SK-N-SH (cell line): ENCODE results near the gene SLC45A3. TPM values are rescaled to one million over a fixed set of nuclear protein-coding genes. Genes with fewer than 3 reads are reported as not detected.

ENCODE experiments used
- CTCF ChIA-PET: fragments of 300-600, 350-600 bp; formaldehyde crosslinking; extraction: SDS; loops from one replicate; lab custom pipeline; 2021; lab: Yijun Ruan, JAX
- POLR2A ChIA-PET: fragments of 350-600 bp; sonication (Branson Sonifier 250); formaldehyde crosslinking; extraction: SDS; loops from one replicate; lab custom pipeline; 2020; ENCODE audit warnings: antibody characterized with exemption, inconsistent platforms; lab: Yijun Ruan, JAX
- DNase-seq: peaks from one replicate; pipeline ENCODE4 v3.0.0; 2012
- H2AFZ ChIP-seq: fragments of 200-600 bp; sonication (generic); 2 replicates; pipeline ENCODE4 v1.8.1; 2016; ENCODE audit warnings: antibody characterized with exemption, mild to moderate bottlenecking, low read depth
- H3F3A ChIP-seq: fragments of 200-600 bp; sonication (generic); replicated peaks from 2 replicates; pipeline ENCODE3; 2016; ENCODE audit warnings: antibody characterized with exemption, mild to moderate bottlenecking; ENCODE audit not compliant: insufficient read depth
- H3K27ac ChIP-seq, 2 experiments: fragments of 200-500 bp in 1 of 2; fragments of 200-600 bp in 1 of 2; sonication (Bioruptor generic) in 1 of 2; sonication (generic), shearing (Covaris generic) in 1 of 2; 2 replicates each; pipeline versions ENCODE4 v1.5.1 to v1.6.1; 2014 to 2016; ENCODE audit warnings: low read depth in 2 of 2, inconsistent platforms in 1 of 2, low read length in 1 of 2, mild to moderate bottlenecking in 1 of 2, mixed read lengths in 1 of 2
- H3K27me3 ChIP-seq: fragments of 200-600 bp; sonication (generic), shearing (Covaris generic); 2 replicates; pipeline ENCODE4 v1.6.1; 2016; ENCODE audit warnings: mixed run types; ENCODE audit not compliant: insufficient read depth
- H3K36me3 ChIP-seq, 2 experiments: fragments of 200-500 bp in 1 of 2; fragments of 200-600 bp in 1 of 2; sonication (Bioruptor generic) in 1 of 2; sonication (generic) in 1 of 2; replicated peaks in 1 of 2; 2 replicates each; pipeline versions ENCODE3 to v1.5.1; 2014 to 2016; ENCODE audit warnings: low read length in 1 of 2, mild to moderate bottlenecking in 1 of 2; ENCODE audit not compliant: insufficient read depth in 2 of 2, control insufficient read depth in 1 of 2
- H3K4me1 ChIP-seq, 2 experiments: fragments of 200-500 bp in 1 of 2; fragments of 200-600 bp in 1 of 2; sonication (Bioruptor generic) in 1 of 2; sonication (generic), shearing (Covaris generic) in 1 of 2; 2 replicates each; pipeline versions ENCODE4 v1.5.1 to v1.6.1; 2014 to 2016; ENCODE audit warnings: low read depth in 1 of 2, low read length in 1 of 2, mixed run types in 1 of 2; ENCODE audit not compliant: insufficient read depth in 2 of 2, control insufficient read depth in 1 of 2
- H3K4me2 ChIP-seq: fragments of 200-600 bp; sonication (generic), shearing (Covaris generic); 2 replicates; pipeline ENCODE4 v1.6.1; 2017; ENCODE audit warnings: mixed run types
- H3K4me3 ChIP-seq, 2 experiments: fragments of 200-500 bp in 1 of 2; fragments of 200-600 bp in 1 of 2; sonication (Bioruptor generic) in 1 of 2; sonication (generic), shearing (Covaris generic) in 1 of 2; 2 replicates each; pipeline versions ENCODE4 v1.5.1 to v1.8.1; 2014 to 2016; ENCODE audit warnings: low read depth in 2 of 2, inconsistent platforms in 1 of 2, low read length in 1 of 2, mild to moderate bottlenecking in 1 of 2, mixed read lengths in 1 of 2, moderate library complexity in 1 of 2
- H3K79me2 ChIP-seq: fragments of 200-600 bp; sonication (generic); 2 replicates; pipeline ENCODE4 v1.8.1; 2017; ENCODE audit warnings: mild to moderate bottlenecking; ENCODE audit not compliant: insufficient read depth
- H3K9ac ChIP-seq: fragments of 200-600 bp; sonication (generic); 2 replicates; pipeline ENCODE4 v1.6.1; 2017; ENCODE audit warnings: mixed run types
- H3K9me2 ChIP-seq: fragments of 200-600 bp; sonication (generic); 2 replicates; pipeline ENCODE4 v1.6.1; 2017; ENCODE audit warnings: mixed run types
- H3K9me3 ChIP-seq: fragments of 200-600 bp; sonication (generic); 2 replicates; pipeline ENCODE4 v1.6.1; 2017; ENCODE audit warnings: mixed run types, mild to moderate bottlenecking, moderate library complexity
- H4K20me1 ChIP-seq: fragments of 200-600 bp; sonication (generic); 2 replicates; pipeline ENCODE4 v1.6.1; 2017; ENCODE audit warnings: mild to moderate bottlenecking, mixed run types; ENCODE audit not compliant: insufficient read depth
- CHD2 ChIP-seq: fragments of 150-350 bp; IDR thresholded peaks from 2 replicates; pipeline ENCODE4 v1.6.1; 2018; ENCODE audit warnings: low read length; ENCODE audit not compliant: partially characterized antibody
- ELF1 ChIP-seq: IDR thresholded peaks from 2 replicates; pipeline ENCODE4 v1.4.0; 2012
- EZH2phosphoT487 ChIP-seq: fragments of 200-600 bp; sonication (generic); IDR thresholded peaks from 2 replicates; pipeline ENCODE4 v1.6.1; 2017; ENCODE audit warnings: low read depth, mixed run types, mild to moderate bottlenecking, antibody characterized with exemption, moderate library complexity, borderline replicate concordance
- FOSL2 ChIP-seq: IDR thresholded peaks from 2 replicates; pipeline ENCODE4 v1.4.0; 2012; ENCODE audit warnings: low read depth, mild to moderate bottlenecking, moderate library complexity, borderline replicate concordance
- FOXJ3 ChIP-seq: sonication (generic); formaldehyde crosslinking; IDR thresholded peaks from 2 replicates; pipeline ENCODE4 v1.5.1; 2020; ENCODE audit warnings: mild to moderate bottlenecking, missing genetic modification reagents
- JUND ChIP-seq: IDR thresholded peaks from 2 replicates; pipeline ENCODE4 v1.4.0; 2012
- MEF2A ChIP-seq: IDR thresholded peaks from 2 replicates; pipeline ENCODE4 v1.4.0; 2012; ENCODE audit warnings: low read depth, borderline replicate concordance
- NFIC ChIP-seq: IDR thresholded peaks from 2 replicates; pipeline ENCODE4 v1.4.0; 2012; ENCODE audit warnings: borderline replicate concordance
- NRF1 ChIP-seq: IDR thresholded peaks from 2 replicates; pipeline ENCODE4 v1.6.1; 2012; ENCODE audit warnings: low read depth, mild to moderate bottlenecking, low read length
- POLR2AphosphoS5 ChIP-seq: IDR thresholded peaks from 2 replicates; pipeline ENCODE4 v1.6.1; 2012; ENCODE audit warnings: low read depth, low read length
- RAD21 ChIP-seq: IDR thresholded peaks from 2 replicates; pipeline ENCODE4 v1.6.1; 2012; ENCODE audit warnings: mild to moderate bottlenecking, low read length
- RCOR1 ChIP-seq: fragments of 150-350 bp; IDR thresholded peaks from 2 replicates; pipeline ENCODE4 v1.6.1; 2017; ENCODE audit warnings: antibody characterized with exemption, low read length
- RXRA ChIP-seq: IDR thresholded peaks from 2 replicates; pipeline ENCODE4 v1.4.0; 2012; ENCODE audit warnings: low read depth, mild to moderate bottlenecking, borderline replicate concordance
- SIN3A ChIP-seq: IDR thresholded peaks from 2 replicates; pipeline ENCODE4 v1.6.1; 2012; ENCODE audit warnings: low read depth, mild to moderate bottlenecking, low read length, moderate library complexity, borderline replicate concordance
- SMC3 ChIP-seq: IDR thresholded peaks from 2 replicates; pipeline ENCODE4 v1.6.1; 2012; ENCODE audit warnings: low read depth, low read length, improper control_type of control experiment
- TCF12 ChIP-seq: IDR thresholded peaks from 2 replicates; pipeline ENCODE4 v1.4.0; 2012
- ZBTB33 ChIP-seq: IDR thresholded peaks from 2 replicates; pipeline ENCODE4 v1.4.0; 2012; ENCODE audit warnings: low read depth, borderline replicate concordance
- WGBS: methylation state at CpG from one replicate; pipeline ENCODE4 v1.1.6; 2017; ENCODE audit warnings: low lambda C conversion rate; 5-methylcytosine and 5-hydroxymethylcytosine counted together
- polyA plus RNA-seq, 3 experiments: library from polyadenylated mRNA; depleted of rRNA; stranded (reverse); fragments of >200 nt; gene quantifications; 2 replicates each; pipeline ENCODE4 v1.2.3, GENCODE V29; 2012
- TF ChIP-seq, protein P1 (sequence below): fragments of 200-600 bp; sonication (generic); IDR thresholded peaks from 2 replicates; pipeline ENCODE4 v1.6.1; 2017; ENCODE audit warnings: antibody characterized with exemption, mild to moderate bottlenecking, moderate library complexity
- TF ChIP-seq, protein P2 (sequence below): IDR thresholded peaks from 2 replicates; pipeline ENCODE4 v1.4.0; 2012; ENCODE audit warnings: low read depth

SLC45A3 gene
- polyA plus RNA-seq, 1 of the 3 experiments (the other 2 are of a cell fraction), result 4.6 TPM

- H4K20me1 ChIP-seq, result no peaks in the 10 kb centered on the region
- TF ChIP-seq TCF12, result no peak
- no peak for TF ChIP-seq RCOR1
- no peak for TF ChIP-seq SIN3A
- TF ChIP-seq SMC3, result no peak
- TF ChIP-seq NRF1, result no peak
- no peak for TF ChIP-seq POLR2AphosphoS5
- TF ChIP-seq, protein P1, sequence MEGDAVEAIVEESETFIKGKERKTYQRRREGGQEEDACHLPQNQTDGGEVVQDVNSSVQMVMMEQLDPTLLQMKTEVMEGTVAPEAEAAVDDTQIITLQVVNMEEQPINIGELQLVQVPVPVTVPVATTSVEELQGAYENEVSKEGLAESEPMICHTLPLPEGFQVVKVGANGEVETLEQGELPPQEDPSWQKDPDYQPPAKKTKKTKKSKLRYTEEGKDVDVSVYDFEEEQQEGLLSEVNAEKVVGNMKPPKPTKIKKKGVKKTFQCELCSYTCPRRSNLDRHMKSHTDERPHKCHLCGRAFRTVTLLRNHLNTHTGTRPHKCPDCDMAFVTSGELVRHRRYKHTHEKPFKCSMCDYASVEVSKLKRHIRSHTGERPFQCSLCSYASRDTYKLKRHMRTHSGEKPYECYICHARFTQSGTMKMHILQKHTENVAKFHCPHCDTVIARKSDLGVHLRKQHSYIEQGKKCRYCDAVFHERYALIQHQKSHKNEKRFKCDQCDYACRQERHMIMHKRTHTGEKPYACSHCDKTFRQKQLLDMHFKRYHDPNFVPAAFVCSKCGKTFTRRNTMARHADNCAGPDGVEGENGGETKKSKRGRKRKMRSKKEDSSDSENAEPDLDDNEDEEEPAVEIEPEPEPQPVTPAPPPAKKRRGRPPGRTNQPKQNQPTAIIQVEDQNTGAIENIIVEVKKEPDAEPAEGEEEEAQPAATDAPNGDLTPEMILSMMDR, result no peak
- no peak for TF ChIP-seq CHD2
- TF ChIP-seq EZH2phosphoT487, result no peak
- no peak for TF ChIP-seq ZBTB33
- DNase-seq, result peak; percentile 15
- no peak overlapping the region for H3K4me2 ChIP-seq
- no peaks in the 10 kb centered on the region for H3F3A ChIP-seq
- no peak overlapping the region for H3K9ac ChIP-seq
- no peaks in the 10 kb centered on the region for H3K36me3 ChIP-seq
- ChIA-PET CTCF (interaction anchor here (1.7 to 18.5 kb wide), 4 partner anchors 10 to 182 kb away, joined by 5 to 214 read pairs (median 8); no protein-coding TSS in a partner anchor), POLR2A (no interaction called here)
- no peak overlapping the region for H2AFZ ChIP-seq
- WGBS, result 90% methylated on average over 3 of the region's 5 CpGs
- H3K79me2 ChIP-seq, result peaks cover 11% of the 10 kb centered on the region
- H3K27ac ChIP-seq, result no peak overlapping the region
- H3K9me2 ChIP-seq, result no peaks in the 10 kb centered on the region
- peaks cover 0 to 6% of the 10 kb centered on the region in 2 experiments; a peak in 1 of 4 replicates for H3K4me1 ChIP-seq
- no peaks in the 10 kb centered on the region for H3K9me3 ChIP-seq
- H3K27me3 ChIP-seq, result no peaks in the 10 kb centered on the region
- H3K4me3 ChIP-seq, result no peak overlapping the region
Observed at GRCh38 chr1:205670150-205670446, 10.2 kb downstream of the SLC45A3 start.

DNA sequence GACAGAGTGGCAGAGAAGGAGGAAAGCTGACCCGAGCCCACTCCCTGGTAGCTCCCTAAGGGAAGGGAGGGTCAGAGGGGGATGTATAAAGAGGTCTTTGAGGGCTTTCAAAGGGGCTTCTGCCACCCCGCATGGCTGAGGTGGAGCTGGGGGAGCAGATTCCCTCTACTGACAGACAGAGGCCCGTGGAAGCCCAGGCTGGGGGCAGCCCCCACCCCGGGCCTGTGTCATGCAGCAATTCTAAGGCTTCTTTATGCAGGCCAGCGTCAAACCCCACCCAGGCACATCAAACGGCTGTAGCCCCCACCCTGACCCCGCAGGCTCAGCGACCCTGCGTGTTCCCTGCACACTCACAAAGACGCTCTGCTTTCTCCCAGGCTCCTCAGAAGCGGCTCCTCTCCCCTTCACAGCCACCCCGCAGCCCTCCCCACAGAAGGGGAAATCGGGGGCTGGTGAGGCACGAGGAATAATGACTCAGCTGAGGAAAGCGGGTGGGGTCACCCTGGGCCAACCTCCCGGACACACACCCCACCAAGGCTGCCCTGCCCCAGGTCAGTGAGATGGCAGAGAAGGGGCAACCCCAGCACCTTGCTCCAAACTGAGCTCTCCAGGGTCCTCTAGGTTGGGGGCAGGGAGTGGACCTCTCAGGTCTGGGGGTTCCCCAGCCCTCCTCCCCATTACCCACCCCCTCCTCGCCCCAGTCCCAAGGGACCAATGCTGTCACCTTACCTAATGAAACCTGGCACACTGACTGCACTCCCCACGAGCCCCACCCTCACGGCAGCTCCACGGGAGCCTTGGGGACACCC lies 10.8 kb downstream of the SLC45A3 start:
- no peak overlapping the region for H3K4me3 ChIP-seq
- ChIA-PET POLR2A (no interaction called here), CTCF (interaction anchor here (0.8 to 18.5 kb wide), 3 partner anchors 9 to 181 kb away, joined by 3 to 214 read pairs (median 5); no protein-coding TSS in a partner anchor)
- no peak overlapping the region for H2AFZ ChIP-seq
- DNase-seq, result peak; percentile 22
- no peaks in the 10 kb centered on the region for H3K9me2 ChIP-seq
- WGBS, result 82% methylated on average over 15 of the region's 20 CpGs
- no peaks in the 10 kb centered on the region for H3K27me3 ChIP-seq
- H4K20me1 ChIP-seq, result no peaks in the 10 kb centered on the region
- peaks cover 0 to 11% of the 10 kb centered on the region in 2 experiments; a peak in 1 of 4 replicates for H3K4me1 ChIP-seq
- H3K27ac ChIP-seq, result no peak overlapping the region
- no peak overlapping the region for H3K9ac ChIP-seq
- H3K9me3 ChIP-seq, result no peaks in the 10 kb centered on the region
- H3F3A ChIP-seq, result no peaks in the 10 kb centered on the region
- peak overlapping the region; percentile 12; the same call in 1 of the 2 replicates for H3K4me2 ChIP-seq
- TF ChIP-seq JUND (no peak), SMC3 (no peak), CHD2 (no peak), FOSL2 (no peak), FOXJ3 (CRISPR knock-in tag) (no peak), ELF1 (no peak), NFIC (no peak), RAD21 (no peak), POLR2AphosphoS5 (no peak), TCF12 (no peak), RXRA (no peak), MEF2A (no peak), SIN3A (no peak)
- TF ChIP-seq, protein P2, sequence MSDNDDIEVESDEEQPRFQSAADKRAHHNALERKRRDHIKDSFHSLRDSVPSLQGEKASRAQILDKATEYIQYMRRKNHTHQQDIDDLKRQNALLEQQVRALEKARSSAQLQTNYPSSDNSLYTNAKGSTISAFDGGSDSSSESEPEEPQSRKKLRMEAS, result no peak
- TF ChIP-seq, protein P1, result no peak
- no peaks in the 10 kb centered on the region for H3K36me3 ChIP-seq
- peaks cover 11% of the 10 kb centered on the region for H3K79me2 ChIP-seq
